Neural cell (in vitro differentiated cells): Measurements from ENCODE around the gene SLC31A2.

Experiments
- CTCF ChIP-seq: fragments of 450-650 bp; IDR thresholded peaks from 2 replicates; pipeline ENCODE4 v1.5.1; 2014; ENCODE audit warnings: antibody characterized with exemption, mild to moderate bottlenecking, moderate library complexity; ENCODE audit not compliant: poor library complexity, severe bottlenecking
- EZH2 ChIP-seq: fragments of 200-600, 300-800 bp; shearing (Covaris generic), sonication (generic); IDR thresholded peaks from 2 replicates; pipeline ENCODE4 v1.6.1; 2014; ENCODE audit warnings: antibody characterized with exemption, low read length, borderline replicate concordance, mild to moderate bottlenecking; ENCODE audit not compliant: insufficient read depth, poor library complexity, severe bottlenecking
- POLR2AphosphoS5 ChIP-seq: IDR thresholded peaks from 2 replicates; pipeline ENCODE4 v1.6.1; 2012
- REST ChIP-seq: IDR thresholded peaks from 2 replicates; pipeline ENCODE4 v1.6.1; 2012; ENCODE audit warnings: borderline replicate concordance

- TF ChIP-seq EZH2 (no peak), CTCF (no peak), POLR2AphosphoS5 (no peak), REST (no peak)
These were observed 33.7 kb downstream of the SLC31A2 start for GRCh38 chr9:113184539-113184938.
